Measurements from ENCODE around the gene TMEM176A.

- TF ChIP-seq POLR2A (IDR thresholded peaks at IDR 0.05) (no peak), CTCF (IDR thresholded peaks at IDR 0.05) (no peak)
Observed at GRCh38 chr7:150755473-150756099, 45.0 kb upstream of the TMEM176A start.

Measured in body of pancreas (tissue), 4 donors.